ENCODE measurements around the gene RAPGEF4.
"Not testable (repeated sequence)": the region's sequence is repeated elsewhere in the genome, so short reads cannot be mapped to it uniquely, and the experiment has no call there.

RAPGEF4 gene

GRCh38 chr2:172730411-172730810, 5.2 kb upstream of the RAPGEF4 start:
- no peak for DNase-seq

DNA sequence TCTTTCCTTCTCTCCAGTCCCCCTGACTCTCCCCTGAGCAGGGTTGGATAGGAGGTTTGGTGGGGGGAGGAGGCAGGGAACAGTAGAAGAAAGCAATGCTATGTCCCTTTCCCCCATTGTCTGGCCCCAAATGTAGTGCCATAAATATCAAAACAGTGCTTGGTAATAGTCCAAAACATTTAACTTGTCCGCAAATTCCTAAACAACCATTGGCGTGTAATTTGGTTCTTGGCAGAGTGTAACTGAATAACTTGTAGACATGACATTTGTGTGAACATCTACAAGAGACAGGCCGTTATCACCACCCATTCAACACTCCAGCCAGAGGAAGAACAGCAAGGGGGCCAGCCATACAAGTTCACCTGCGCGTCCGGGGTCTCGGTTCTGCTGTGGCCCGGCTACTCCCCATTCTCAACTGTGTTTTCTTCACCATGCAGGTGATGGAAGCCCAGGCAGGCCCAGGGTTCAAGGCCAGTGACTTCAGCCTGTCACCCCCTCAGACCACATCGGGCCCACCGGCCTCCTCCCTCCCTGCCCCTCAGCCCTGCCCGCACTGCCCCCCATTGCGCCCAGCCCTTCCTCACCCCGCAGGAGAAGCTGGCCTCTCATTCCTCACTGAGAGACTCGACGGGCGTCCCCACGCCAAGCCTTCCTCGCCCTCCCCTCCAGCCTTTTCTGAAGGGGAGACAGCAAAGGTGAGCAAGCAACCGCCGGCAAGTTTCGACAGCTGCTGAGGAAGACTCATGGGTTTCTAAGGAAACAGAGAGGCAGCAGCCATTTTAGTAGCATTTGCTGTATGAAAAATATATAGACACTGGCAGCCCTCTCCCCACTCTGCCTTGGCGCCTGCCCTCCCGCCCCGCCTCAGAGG, 699 bp upstream of the RAPGEF4 start:
- DNase-seq = no peak

- DNase-seq = no peak
Observed at GRCh38 chr2:172736424-172737174, 954 bp downstream of the RAPGEF4 start.

DNA sequence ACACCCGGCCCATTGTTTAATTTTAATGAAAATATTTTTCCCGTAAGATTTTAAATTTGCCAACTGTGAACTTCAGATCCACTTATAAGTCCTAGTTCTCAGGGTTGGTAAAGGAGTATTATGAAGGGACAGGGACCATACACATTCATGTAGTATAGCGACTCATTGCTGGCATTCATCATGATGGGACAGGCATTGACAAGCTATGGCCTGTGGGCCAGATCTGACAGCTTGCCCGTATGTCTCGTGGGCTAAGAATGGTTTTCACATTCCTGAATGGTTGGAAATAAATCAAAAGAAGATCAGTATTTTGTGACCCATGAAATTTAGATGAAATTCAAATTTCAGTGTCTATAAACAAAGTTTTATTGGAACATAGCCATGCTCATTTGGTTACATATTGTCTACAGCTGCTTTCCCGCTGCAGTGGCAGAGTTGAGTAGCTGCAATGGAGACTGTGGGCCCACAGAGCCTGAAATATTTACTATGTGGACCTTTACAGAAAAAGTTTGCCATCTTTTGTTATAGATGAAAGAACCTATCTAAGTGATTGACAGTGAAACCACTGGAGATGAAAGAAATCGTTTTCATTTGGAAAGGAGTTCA, 4.1 kb downstream of the RAPGEF4 start:
- DNase-seq = no peak

DNA sequence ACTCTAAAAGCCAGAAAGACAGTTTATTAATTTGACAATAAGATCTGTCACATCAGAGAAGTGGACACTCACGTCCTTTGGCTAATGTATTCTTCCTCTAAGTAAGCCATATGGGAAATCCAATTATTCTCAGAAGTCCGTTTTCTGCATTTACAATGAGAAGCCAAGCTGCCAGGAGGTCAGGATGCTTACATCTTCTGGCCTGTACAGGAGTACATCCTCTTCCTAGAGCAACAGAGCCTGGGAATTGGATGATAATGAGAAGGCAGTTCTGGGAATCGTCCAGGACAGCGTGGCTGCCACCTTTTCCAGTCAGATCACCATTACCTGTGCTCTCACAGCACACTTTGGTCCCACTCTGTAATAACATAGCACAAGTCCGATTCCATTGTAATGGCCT, 5.2 kb downstream of the RAPGEF4 start:
- DNase-seq = no peak

DNA sequence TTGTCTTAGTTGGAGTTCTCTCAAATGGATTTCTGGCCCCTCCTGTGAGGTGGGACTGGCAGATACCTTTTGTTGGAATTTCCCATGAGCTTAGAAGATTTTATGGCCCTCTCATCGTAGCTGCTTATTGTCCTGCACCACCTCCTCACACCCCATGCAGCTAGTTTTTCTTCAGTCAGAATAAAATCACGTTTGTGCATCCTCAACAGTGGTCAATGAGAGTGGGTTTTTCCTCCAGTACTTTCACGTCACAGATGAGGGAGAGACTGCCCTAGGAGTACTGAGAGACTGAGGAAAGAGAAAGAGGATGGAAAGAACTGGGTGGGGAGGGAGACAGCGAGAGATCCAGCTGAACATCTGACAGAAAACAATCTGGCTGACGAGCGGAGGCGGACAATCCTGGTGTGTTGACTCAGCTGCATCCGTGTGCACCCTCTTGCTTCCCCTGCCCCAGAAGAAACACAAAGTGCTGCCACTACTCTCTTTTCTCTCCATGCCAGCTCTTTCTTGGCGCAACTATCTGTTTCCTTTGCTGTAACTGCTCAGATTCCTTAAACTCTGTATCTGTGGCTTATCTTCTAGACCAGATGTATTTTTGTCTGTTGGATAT, 7.4 kb downstream of the RAPGEF4 start:
- peak; percentile 71 for DNase-seq

GRCh38 chr2:172743898-172744297, 8.3 kb downstream of the RAPGEF4 start:
- no peak for DNase-seq

GRCh38 chr2:172745636-172746035, 10.0 kb downstream of the RAPGEF4 start:
- no peak for DNase-seq

- DNase-seq = not testable (repeated sequence)
Observed at GRCh38 chr2:172748543-172748942, 12.9 kb downstream of the RAPGEF4 start.

- no peak for DNase-seq
Observed at GRCh38 chr2:172749388-172749787, 13.7 kb downstream of the RAPGEF4 start.

DNA sequence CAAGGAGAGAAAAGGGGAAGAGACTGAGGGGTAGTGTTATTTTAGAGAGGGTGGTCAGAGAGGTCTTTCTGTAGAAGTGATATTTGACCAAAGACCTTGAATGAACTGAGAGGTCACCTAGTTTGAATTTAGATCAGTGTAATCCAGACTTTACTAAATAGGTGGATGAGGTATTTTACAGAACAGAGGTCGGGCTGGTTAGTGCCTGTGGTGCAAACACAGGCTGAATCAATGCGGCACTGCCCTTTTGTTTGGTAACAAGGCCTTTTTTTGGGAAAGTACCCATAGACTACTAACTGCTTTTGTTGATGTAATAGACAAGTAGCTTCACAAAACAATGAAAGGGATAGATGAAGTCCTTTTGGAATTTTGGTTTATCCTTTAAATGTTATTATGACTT, 15.9 kb downstream of the RAPGEF4 start:
- DNase-seq = no peak

DNA sequence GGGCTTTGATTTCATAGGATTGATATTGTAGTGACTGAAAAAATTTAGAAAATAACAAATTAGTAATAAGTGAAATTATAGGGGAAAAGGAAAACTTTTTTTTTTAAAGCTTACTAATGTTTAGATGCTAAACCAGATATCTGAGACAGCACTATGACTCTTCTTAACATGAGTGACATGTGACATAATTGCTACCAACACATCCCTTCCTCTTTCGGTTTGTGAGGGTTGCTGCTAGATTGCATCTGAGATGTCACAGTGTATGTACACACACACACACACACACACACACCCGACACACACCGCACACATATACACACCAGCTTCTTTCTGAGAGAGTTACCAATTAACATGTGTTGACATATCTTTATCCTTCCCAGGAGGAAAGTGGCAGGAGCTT, 18.0 kb downstream of the RAPGEF4 start:
- no peak for DNase-seq

GRCh38 chr2:172759441-172759840, 23.8 kb downstream of the RAPGEF4 start:
- no peak for DNase-seq

DNA sequence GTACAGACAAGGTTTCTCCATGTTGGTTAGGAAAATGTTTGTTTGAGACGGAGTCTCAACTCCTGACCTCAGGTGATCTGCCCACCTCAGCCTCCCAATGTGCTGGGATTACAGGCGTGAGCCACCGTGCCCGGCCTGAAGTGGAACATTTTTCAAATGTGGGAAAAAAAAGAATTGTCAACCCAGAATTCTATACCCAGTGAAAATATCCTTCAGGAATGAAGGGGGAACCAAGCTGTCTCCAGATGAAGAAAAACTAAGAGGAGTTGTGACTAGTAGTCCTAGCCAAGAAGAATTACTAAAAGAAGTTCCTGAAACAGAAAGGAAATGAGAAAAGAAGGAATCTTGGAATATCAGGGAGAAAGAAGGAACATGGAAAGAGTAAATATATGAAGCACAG, 25.7 kb downstream of the RAPGEF4 start:
- no peak for DNase-seq

DNA sequence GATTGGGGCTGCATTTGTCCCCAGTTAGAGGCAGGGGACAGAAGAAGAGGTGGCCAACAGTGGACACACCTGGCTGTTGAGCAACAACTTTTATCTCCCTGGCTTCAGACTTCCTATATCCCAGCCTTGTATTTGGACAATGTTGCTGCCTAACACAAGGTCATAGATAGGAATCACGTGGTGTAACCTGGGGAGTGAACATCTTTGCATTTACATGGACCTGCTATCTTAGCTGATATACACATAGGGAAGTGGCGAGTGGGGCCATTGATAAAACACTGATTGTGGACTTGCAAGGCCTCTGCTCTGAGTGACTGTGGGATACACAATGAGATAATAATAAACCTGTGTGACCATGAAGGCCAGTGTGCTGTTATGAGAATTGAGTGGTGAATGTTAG, 26.9 kb downstream of the RAPGEF4 start:
- no peak for DNase-seq

GRCh38 chr2:172763079-172763478, 27.4 kb downstream of the RAPGEF4 start:
- DNase-seq = no peak

- no peak for DNase-seq
Observed at GRCh38 chr2:172765662-172766061, 30.0 kb downstream of the RAPGEF4 start.

- no peak for DNase-seq
Observed at GRCh38 chr2:172768401-172768800, 32.8 kb downstream of the RAPGEF4 start.

- DNase-seq = no peak
Observed at GRCh38 chr2:172769879-172770278, 34.2 kb downstream of the RAPGEF4 start.

DNA sequence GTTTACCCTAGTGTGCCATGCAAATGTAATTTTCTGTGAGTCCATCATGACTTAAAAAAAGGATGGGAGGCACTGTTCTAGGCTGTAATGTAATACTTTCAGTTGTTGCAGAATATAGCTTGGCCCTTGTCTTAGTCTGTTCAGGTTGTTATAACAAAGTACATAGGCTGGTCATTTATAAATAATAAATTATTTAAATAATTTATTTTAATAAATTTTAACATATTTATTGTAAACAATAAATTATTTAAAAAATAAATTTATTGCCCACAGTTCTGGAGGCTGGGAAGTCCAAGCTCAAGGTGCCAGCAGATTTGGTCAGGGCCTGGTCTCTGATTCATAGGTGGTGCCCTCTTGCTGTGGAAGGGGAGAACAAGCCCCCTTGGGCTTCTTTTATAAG, 35.2 kb downstream of the RAPGEF4 start:
- DNase-seq = no peak

- DNase-seq = no peak
Observed at GRCh38 chr2:172772633-172773032, 37.0 kb downstream of the RAPGEF4 start.

DNA sequence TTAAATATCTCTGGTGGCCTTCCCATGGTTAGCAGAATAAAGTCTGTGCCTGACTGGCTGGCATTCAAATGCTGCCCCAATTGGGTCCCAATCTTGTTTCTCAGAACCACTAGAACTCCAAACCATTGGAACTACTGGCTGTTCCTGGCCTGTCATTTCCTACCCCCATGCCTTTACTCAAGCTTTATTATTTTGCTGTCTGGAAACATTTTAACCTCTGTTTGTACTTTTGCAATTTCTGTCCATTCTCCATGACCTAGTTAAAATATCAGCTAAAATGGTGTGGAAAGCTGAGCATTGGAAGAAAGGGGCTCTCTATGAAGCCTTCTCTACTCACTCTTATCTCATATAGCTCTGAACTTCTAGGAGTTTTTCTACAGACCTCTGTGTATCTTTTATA, 38.7 kb downstream of the RAPGEF4 start:
- no peak for DNase-seq

DNA sequence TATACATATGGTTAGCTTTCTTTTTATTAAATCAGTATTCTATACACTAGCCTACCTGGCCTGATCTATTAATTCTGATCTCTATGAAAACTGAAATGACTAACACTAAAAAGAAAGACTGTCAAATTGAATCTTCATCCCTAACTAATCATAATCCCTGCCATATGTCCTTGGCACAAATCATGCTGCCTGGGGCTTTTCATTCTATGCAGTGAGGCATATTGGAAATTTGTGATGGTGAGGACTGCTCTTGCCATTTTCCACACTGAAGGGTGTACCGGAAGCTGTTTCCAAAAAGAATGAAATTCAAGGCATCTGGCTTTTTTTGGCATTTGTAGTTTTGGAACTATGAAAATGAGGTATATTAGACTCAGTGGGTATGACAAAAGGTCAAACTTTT, 39.7 kb downstream of the RAPGEF4 start:
- DNase-seq = no peak

Measured in NCI-H774 (cell line).